ENCODE results near the gene PCNX2. TPM values are rescaled to one million over a fixed set of nuclear protein-coding genes. Genes with fewer than 3 reads are reported as not detected.
"Not testable (repeated sequence)": the region's sequence is repeated elsewhere in the genome, so short reads cannot be mapped to it uniquely, and the experiment has no call there.

PCNX2 gene
- total and polyA plus RNA-seq, 4 donors, result 24.4 to 85.8 (median 29.8) TPM

DNA sequence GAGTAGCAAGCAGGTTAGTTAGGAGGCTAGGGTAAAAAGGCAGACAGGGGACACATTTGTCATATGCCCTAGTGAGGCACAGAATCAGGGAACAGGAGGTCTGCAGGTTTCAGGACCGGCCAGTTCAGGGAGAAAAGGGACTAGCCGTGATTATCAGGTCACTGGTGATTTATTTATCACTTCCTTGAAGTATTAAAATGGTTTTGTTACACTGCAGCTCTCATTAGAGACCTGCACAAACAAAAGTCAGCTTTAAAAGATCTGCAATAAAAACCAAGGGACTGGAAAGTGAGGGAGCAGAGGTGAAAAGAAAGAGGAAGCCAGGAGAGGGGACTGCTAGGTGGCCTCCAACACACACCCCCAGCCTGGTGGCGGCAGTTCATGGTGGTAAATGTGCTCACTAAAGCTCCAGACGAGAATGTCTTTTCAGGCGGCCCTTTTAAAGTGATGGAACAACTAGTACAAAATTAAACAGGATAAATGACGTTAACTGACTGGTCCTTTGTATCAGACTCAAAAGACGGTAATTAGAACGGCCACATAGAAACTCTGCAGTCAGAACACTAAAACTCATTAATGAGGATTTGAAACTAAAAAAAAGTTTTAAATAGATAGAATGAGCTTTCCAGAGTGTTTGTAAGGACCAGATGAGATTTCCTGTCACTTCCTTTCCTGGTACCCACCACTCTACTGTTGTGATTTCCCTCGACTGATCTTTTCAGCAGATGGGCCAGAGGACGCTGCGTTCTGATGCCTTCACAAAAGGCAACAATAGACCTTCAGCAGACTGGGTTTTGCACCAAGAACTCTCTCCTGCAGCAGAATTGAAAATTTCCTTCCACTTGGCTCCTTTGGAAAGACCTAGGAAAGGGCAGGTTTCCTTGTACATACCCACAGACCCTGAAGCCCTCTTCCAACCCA is 208.3 kb downstream of the PCNX2 start:
- Histone ChIP-seq H3K27me3 (ENCODE audit: control insufficient read depth, insufficient read depth, low read length) (no peaks in the 10 kb centered on the region), H3K4me1 (ENCODE audit: control insufficient read depth, insufficient read depth, low read length) (peaks cover 6% of the 10 kb centered on the region), H3K4me3 (ENCODE audit: low read depth, low read length) (no peak overlapping the region), H3K9me3 (ENCODE audit: control insufficient read depth, insufficient read depth, low read length) (no peaks in the 10 kb centered on the region), H3K36me3 (ENCODE audit: control insufficient read depth, insufficient read depth, low read length) (peaks cover 3% of the 10 kb centered on the region), H3K27ac (ENCODE audit: low read depth, low read length) (no peak overlapping the region)
- peak in 1 of 6 donors; percentile 42 for DNase-seq (ENCODE audit: low read depth in 4 of 6, low spot score in 6 of 6)
- 45% methylated on average over 4 of the region's 11 CpGs for WGBS (ENCODE audit: insufficient coverage)

GRCh38 chr1:233085566-233085965 is 210.0 kb downstream of the PCNX2 start:
- no peak overlapping the region for H3K27ac ChIP-seq (ENCODE audit: low read depth, low read length)
- peaks cover 3% of the 10 kb centered on the region for H3K36me3 ChIP-seq (ENCODE audit: control insufficient read depth, insufficient read depth, low read length)
- H3K27me3 ChIP-seq (ENCODE audit: control insufficient read depth, insufficient read depth, low read length), result no peaks in the 10 kb centered on the region
- WGBS (ENCODE audit: insufficient coverage), result 100% methylated on average over 1 of the region's 3 CpGs
- H3K4me1 ChIP-seq (ENCODE audit: control insufficient read depth, insufficient read depth, low read length), result peaks cover 6% of the 10 kb centered on the region
- H3K4me3 ChIP-seq (ENCODE audit: low read depth, low read length), result no peak overlapping the region
- H3K9me3 ChIP-seq (ENCODE audit: control insufficient read depth, insufficient read depth, low read length), result no peaks in the 10 kb centered on the region
- DNase-seq (ENCODE audit: low read depth in 4 of 6, low spot score in 6 of 6), result no peak

DNA sequence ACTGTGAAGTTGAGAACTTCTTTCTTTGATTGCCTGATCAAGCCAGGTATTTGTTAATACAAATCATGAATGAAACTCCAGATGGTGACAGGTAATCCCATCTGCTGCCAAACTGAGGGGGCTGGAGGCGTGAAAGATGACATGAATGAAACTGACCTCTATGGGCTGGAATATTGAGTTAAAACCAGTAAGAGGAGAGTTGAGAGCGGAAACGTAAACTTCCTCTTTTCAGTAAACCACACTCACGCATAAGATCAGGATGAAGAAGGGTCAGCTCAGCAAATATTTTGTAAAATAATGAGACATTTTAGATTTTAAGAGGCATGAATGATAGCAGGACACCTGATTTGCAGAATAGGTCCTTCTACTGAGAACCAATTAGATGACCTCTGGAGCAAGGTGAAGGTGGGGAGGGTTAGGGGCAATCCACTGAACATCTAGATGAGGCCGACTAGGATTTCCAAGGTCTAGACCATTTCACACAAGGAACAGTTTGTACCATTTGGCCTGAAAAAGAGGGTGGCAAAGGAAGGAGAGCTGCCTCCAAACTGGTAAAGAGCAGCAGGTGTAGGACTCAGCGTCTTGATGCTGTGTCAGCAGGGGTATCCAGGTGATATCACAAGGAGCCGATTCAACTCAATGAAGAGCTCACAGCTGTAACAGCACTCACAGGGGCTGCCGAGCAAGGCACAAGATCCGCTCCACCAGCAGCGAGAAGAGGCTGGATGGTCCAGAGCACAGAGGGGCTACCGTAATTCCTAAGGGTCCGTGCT is 212.6 kb downstream of the PCNX2 start:
- Histone ChIP-seq H3K27me3 (ENCODE audit: control insufficient read depth, insufficient read depth, low read length) (no peaks in the 10 kb centered on the region), H3K9me3 (ENCODE audit: control insufficient read depth, insufficient read depth, low read length) (no peaks in the 10 kb centered on the region), H3K4me1 (ENCODE audit: control insufficient read depth, insufficient read depth, low read length) (peaks cover 6% of the 10 kb centered on the region), H3K4me3 (ENCODE audit: low read depth, low read length) (no peak overlapping the region), H3K27ac (ENCODE audit: low read depth, low read length) (no peak overlapping the region), H3K36me3 (ENCODE audit: control insufficient read depth, insufficient read depth, low read length) (peaks cover 3% of the 10 kb centered on the region)
- 100% methylated on average over 1 of the region's 12 CpGs for WGBS (ENCODE audit: insufficient coverage)
- no peak for DNase-seq (ENCODE audit: low read depth in 4 of 6, low spot score in 6 of 6)

- Histone ChIP-seq H3K4me1 (ENCODE audit: control insufficient read depth, insufficient read depth, low read length) (peaks cover under 1% of the 10 kb centered on the region), H3K4me3 (ENCODE audit: low read depth, low read length) (no peak overlapping the region), H3K27ac (ENCODE audit: low read depth, low read length) (no peak overlapping the region), H3K27me3 (ENCODE audit: control insufficient read depth, insufficient read depth, low read length) (no peaks in the 10 kb centered on the region), H3K36me3 (ENCODE audit: control insufficient read depth, insufficient read depth, low read length) (peaks cover 3% of the 10 kb centered on the region), H3K9me3 (ENCODE audit: control insufficient read depth, insufficient read depth, low read length) (no peaks in the 10 kb centered on the region)
- no peak for DNase-seq (ENCODE audit: low read depth in 4 of 6, low spot score in 6 of 6)
- 45% methylated on average over 2 of the region's 2 CpGs for WGBS (ENCODE audit: insufficient coverage)
Observed at GRCh38 chr1:233081735-233082134, 213.8 kb downstream of the PCNX2 start.

DNA sequence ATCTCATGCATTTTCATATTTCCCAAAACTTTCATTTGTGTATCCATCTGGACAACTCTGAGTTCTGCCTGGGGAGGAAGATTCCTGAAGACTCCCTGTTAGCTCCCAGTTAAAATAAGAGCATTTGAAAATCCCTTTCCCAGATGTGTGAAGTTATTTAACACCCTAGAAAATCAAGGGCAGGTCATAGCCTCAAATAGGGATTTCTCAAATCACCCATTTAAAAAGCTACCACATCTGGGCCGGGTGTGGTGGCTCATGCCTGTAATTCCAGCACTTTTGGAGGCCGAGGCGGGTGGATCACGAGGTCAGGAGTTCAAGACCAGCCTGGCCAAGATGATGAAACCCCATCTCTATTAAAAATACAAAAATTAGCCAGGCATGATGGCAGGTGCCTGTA is 214.7 kb downstream of the PCNX2 start:
- not testable (repeated sequence) for H3K36me3 ChIP-seq (ENCODE audit: control insufficient read depth, insufficient read depth, low read length); H3K4me1 ChIP-seq (ENCODE audit: control insufficient read depth, insufficient read depth, low read length); H3K27me3 ChIP-seq (ENCODE audit: control insufficient read depth, insufficient read depth, low read length); DNase-seq (ENCODE audit: low read depth in 4 of 6, low spot score in 6 of 6); H3K27ac ChIP-seq (ENCODE audit: low read depth, low read length); H3K4me3 ChIP-seq (ENCODE audit: low read depth, low read length); H3K9me3 ChIP-seq (ENCODE audit: control insufficient read depth, insufficient read depth, low read length)
- no CpG with 5 or more reads among the region's 4 CpGs for WGBS (ENCODE audit: insufficient coverage)

DNA sequence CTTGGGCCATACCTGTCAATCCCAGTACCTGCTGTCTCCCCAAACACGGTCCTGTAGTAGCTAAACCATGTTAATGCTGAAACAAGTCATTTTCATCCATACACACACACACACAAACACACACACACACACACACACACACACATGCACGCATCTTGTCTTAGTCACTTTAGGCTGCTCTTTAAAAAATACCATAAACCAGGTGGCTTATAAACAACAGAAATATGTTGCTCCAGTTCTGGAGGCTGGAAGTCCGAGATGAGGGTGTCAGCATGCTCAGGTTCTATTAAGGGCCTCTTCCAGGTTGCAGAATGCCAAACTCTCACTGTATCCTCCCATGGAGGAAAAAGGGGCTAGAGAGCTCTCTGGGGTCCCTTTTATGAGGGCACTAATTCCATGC is 215.2 kb downstream of the PCNX2 start:
- Histone ChIP-seq H3K27ac (ENCODE audit: low read depth, low read length) (no peak overlapping the region), H3K36me3 (ENCODE audit: control insufficient read depth, insufficient read depth, low read length) (peaks cover 3% of the 10 kb centered on the region), H3K9me3 (ENCODE audit: control insufficient read depth, insufficient read depth, low read length) (no peaks in the 10 kb centered on the region), H3K27me3 (ENCODE audit: control insufficient read depth, insufficient read depth, low read length) (no peaks in the 10 kb centered on the region), H3K4me1 (ENCODE audit: control insufficient read depth, insufficient read depth, low read length) (no peaks in the 10 kb centered on the region), H3K4me3 (ENCODE audit: low read depth, low read length) (no peak overlapping the region)
- DNase-seq (ENCODE audit: low read depth in 4 of 6, low spot score in 6 of 6), result no peak
- 86% methylated on average over 1 of the region's 3 CpGs for WGBS (ENCODE audit: insufficient coverage)

- no peak overlapping the region for H3K4me3 ChIP-seq (ENCODE audit: low read depth, low read length)
- 72% methylated on average over 3 of the region's 4 CpGs for WGBS (ENCODE audit: insufficient coverage)
- no peak for DNase-seq (ENCODE audit: low read depth in 4 of 6, low spot score in 6 of 6)
- H3K27me3 ChIP-seq (ENCODE audit: control insufficient read depth, insufficient read depth, low read length), result no peaks in the 10 kb centered on the region
- H3K4me1 ChIP-seq (ENCODE audit: control insufficient read depth, insufficient read depth, low read length), result no peaks in the 10 kb centered on the region
- no peaks in the 10 kb centered on the region for H3K9me3 ChIP-seq (ENCODE audit: control insufficient read depth, insufficient read depth, low read length)
- no peak overlapping the region for H3K27ac ChIP-seq (ENCODE audit: low read depth, low read length)
- peaks cover 3% of the 10 kb centered on the region for H3K36me3 ChIP-seq (ENCODE audit: control insufficient read depth, insufficient read depth, low read length)
Observed at GRCh38 chr1:233079574-233079973, 216.0 kb downstream of the PCNX2 start.

DNA sequence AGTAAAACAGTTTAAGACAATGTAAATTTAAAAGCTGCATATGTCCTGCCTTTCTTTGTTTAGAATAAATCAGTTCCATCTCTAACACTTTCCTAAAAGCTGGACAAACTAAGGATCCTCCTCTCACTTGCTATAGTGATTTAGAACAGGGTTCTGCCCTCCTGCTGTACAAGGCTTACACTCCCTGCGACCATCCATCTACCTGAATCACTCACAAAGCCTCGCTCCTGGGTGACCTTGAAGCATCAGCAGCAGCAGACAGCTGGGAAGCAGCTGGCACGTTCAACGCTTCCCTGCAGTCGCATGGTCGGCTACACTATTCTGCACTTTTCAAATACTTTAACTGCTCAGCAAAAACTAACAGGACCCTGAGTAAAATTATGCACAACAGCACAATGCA is 217.1 kb downstream of the PCNX2 start:
- WGBS (ENCODE audit: insufficient coverage), result 41% methylated on average over 6 of the region's 6 CpGs
- Histone ChIP-seq H3K27me3 (ENCODE audit: control insufficient read depth, insufficient read depth, low read length) (no peaks in the 10 kb centered on the region), H3K4me3 (ENCODE audit: low read depth, low read length) (no peak overlapping the region), H3K27ac (ENCODE audit: low read depth, low read length) (no peak overlapping the region), H3K36me3 (ENCODE audit: control insufficient read depth, insufficient read depth, low read length) (peaks cover 3% of the 10 kb centered on the region), H3K4me1 (ENCODE audit: control insufficient read depth, insufficient read depth, low read length) (no peaks in the 10 kb centered on the region), H3K9me3 (ENCODE audit: control insufficient read depth, insufficient read depth, low read length) (no peaks in the 10 kb centered on the region)
- DNase-seq (ENCODE audit: low read depth in 4 of 6, low spot score in 6 of 6), result peak in 1 of 6 donors; percentile 80

DNA sequence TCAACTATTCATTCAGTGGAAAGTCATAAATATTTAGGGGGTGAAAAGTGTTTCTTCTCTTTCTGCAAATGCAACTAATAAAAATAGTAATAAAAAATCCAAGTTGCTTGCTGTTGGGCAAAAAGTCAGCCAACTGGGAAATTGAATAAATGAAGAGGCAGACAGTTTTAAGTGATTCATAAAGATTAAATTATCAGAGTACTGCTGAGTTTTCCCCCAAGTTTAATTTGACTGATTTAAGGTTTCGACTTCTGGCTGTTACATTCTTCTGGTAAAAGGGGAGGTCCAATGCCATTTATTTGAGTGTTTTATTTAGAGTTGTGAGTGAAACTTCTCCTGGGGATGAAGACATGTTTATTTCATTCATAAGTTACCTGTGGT is 219.6 kb downstream of the PCNX2 start:
- Histone ChIP-seq H3K4me1 (ENCODE audit: control insufficient read depth, insufficient read depth, low read length) (no peaks in the 10 kb centered on the region), H3K9me3 (ENCODE audit: control insufficient read depth, insufficient read depth, low read length) (no peaks in the 10 kb centered on the region), H3K27ac (ENCODE audit: low read depth, low read length) (no peak overlapping the region), H3K36me3 (ENCODE audit: control insufficient read depth, insufficient read depth, low read length) (no peaks in the 10 kb centered on the region), H3K27me3 (ENCODE audit: control insufficient read depth, insufficient read depth, low read length) (no peaks in the 10 kb centered on the region), H3K4me3 (ENCODE audit: low read depth, low read length) (no peak overlapping the region)
- peak in 1 of 6 donors; percentile 72 for DNase-seq (ENCODE audit: low read depth in 4 of 6, low spot score in 6 of 6)
- no CpG with 5 or more reads among the region's 1 CpG for WGBS (ENCODE audit: insufficient coverage)

Measured in spinal cord (tissue), 10 donors.